Measurements from ENCODE around the gene EXOC6B.

DNA sequence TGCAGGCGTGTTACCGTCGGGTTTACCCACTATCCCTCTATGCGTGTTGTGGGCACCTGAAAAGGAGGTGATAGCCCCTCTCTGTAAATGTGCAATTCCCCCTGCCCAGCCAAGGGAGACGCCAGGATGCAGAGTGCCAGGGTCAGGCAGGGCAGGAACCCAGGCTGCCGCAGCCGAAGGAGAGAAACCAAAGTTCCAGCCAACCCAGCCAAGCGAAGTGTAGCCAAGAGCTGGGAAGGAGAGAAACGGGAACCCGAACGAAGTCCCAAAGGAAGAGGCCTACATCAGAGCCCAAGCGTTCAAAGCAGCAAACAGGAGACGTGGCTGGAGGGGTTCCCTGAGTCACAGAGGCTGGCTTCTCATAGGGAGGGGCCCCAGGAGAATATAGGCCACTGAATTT, 37.2 kb upstream of the EXOC6B start:
- no peak for TF ChIP-seq POLR2A (IDR thresholded peaks at IDR 0.05)
- TF ChIP-seq, protein P1, sequence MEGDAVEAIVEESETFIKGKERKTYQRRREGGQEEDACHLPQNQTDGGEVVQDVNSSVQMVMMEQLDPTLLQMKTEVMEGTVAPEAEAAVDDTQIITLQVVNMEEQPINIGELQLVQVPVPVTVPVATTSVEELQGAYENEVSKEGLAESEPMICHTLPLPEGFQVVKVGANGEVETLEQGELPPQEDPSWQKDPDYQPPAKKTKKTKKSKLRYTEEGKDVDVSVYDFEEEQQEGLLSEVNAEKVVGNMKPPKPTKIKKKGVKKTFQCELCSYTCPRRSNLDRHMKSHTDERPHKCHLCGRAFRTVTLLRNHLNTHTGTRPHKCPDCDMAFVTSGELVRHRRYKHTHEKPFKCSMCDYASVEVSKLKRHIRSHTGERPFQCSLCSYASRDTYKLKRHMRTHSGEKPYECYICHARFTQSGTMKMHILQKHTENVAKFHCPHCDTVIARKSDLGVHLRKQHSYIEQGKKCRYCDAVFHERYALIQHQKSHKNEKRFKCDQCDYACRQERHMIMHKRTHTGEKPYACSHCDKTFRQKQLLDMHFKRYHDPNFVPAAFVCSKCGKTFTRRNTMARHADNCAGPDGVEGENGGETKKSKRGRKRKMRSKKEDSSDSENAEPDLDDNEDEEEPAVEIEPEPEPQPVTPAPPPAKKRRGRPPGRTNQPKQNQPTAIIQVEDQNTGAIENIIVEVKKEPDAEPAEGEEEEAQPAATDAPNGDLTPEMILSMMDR (IDR thresholded peaks at IDR 0.05), result no peak
